RWPE1 (cell line): ENCODE results near the gene AFMID.

Experiments
- CTCF ChIA-PET: fragments of 350-600 bp; sonication (Branson Sonifier 250); formaldehyde crosslinking; extraction: SDS; loops from one replicate; lab custom pipeline; 2021; lab: Yijun Ruan, JAX
- POLR2A ChIA-PET: fragments of 400-600 bp; formaldehyde crosslinking; extraction: SDS; loops from one replicate; lab custom pipeline; 2020; ENCODE audit warnings: antibody characterized with exemption; ENCODE audit not compliant: low non-redundant PET; lab: Yijun Ruan, JAX
- DNase-seq: peaks from one replicate; pipeline ENCODE4 v3.0.0; 2012; ENCODE audit warnings: low spot score
- H3K27ac ChIP-seq: fragments of 450-650 bp; 2 replicates; pipeline ENCODE4 v1.5.1; 2017
- CTCF ChIP-seq: fragments of 450-650 bp; conservative IDR thresholded peaks from 2 replicates; pipeline ENCODE4 v1.5.1; 2017; ENCODE audit warnings: low read depth, mild to moderate bottlenecking

The AFMID gene

GRCh38 chr17:78159575-78160158 is 27.5 kb upstream of the AFMID start:
- ChIA-PET POLR2A (interaction anchor here (1.2 kb wide), 1 partner anchor 18 kb away, joined by 7 read pairs; no protein-coding TSS in a partner anchor), CTCF (interaction anchor here (0.6 to 0.7 kb wide), 2 partner anchors 29 to 552 kb away, joined by 3 to 4 read pairs; partner anchors contain the start of gene TMC8)
- peak; percentile 83 for DNase-seq
- no peak for TF ChIP-seq CTCF
- H3K27ac ChIP-seq = peak overlapping the region; percentile 98

- peak overlapping the region; percentile 17; the same call in 1 of the 2 replicates for H3K27ac ChIP-seq
- DNase-seq = no peak
- TF ChIP-seq CTCF = no peak
- ChIA-PET POLR2A (no interaction called here), CTCF (no interaction called here)
Measured at GRCh38 chr17:78163881-78164747, 23.0 kb upstream of the AFMID start.

GRCh38 chr17:78164748-78165607 is 22.2 kb upstream of the AFMID start:
- POLR2A ChIA-PET = no interaction called here
- no peak for DNase-seq

GRCh38 chr17:78166416-78166815 is 20.7 kb upstream of the AFMID start:
- DNase-seq = no peak
- ChIA-PET CTCF (no interaction called here), POLR2A (no interaction called here)
- TF ChIP-seq CTCF = no peak
- H3K27ac ChIP-seq = no peak overlapping the region

More at GRCh38 chr17:78164748-78165607, 22.2 kb upstream of the AFMID start:
- CTCF ChIA-PET = interaction anchor here (0.6 kb wide), 1 partner anchor 623 kb away, joined by 5 read pairs; no protein-coding TSS in a partner anchor
- no peak for TF ChIP-seq CTCF
- no peak overlapping the region for H3K27ac ChIP-seq

- peak within 1 kb of the TSS; percentile 67 for H3K27ac ChIP-seq
- TF ChIP-seq CTCF = no peak
- ChIA-PET POLR2A (no interaction called here), CTCF (interaction anchor here (1.4 kb wide), 1 partner anchor 254 kb away, joined by 3 read pairs; no protein-coding TSS in a partner anchor)
- DNase-seq = peak; percentile 84
Measured at GRCh38 chr17:78168242-78168902, 18.8 kb upstream of the AFMID start, which contains the start of gene SYNGR2. Gene SYNGR2 (plus strand): TSS chr17:78168581. CDS start chr17:78168617, 36 bp downstream.
